ENCODE measurements around the gene CD96. TPM values are rescaled to one million over a fixed set of nuclear protein-coding genes. Genes with fewer than 3 reads are reported as not detected.

Gene CD96
- total and polyA plus RNA-seq, 4 donors: 0.69 to 3.1 (median 2.4) TPM

- H3K4me3 ChIP-seq: no peak overlapping the region
- H3K36me3 ChIP-seq (ENCODE audit: control insufficient read depth in 4 of 4, insufficient read depth in 4 of 4, low read length in 4 of 4): no peaks in the 10 kb centered on the region
- no peaks in the 10 kb centered on the region for H3K27me3 ChIP-seq (ENCODE audit: control insufficient read depth in 3 of 3, insufficient read depth in 3 of 3, low read length in 2 of 3)
- no peak overlapping the region for H3K9ac ChIP-seq (ENCODE audit: insufficient read depth in 1 of 2, low read length in 2 of 2)
- H3K4me1 ChIP-seq (ENCODE audit: control insufficient read depth in 5 of 5, insufficient read depth in 5 of 5, low read length in 5 of 5): no peaks in the 10 kb centered on the region
- 77 to 88% methylated on average over 4 of the region's 4 CpGs for WGBS, 2 donors
- H3K27ac ChIP-seq (ENCODE audit: low read depth in 1 of 2, low read length in 1 of 2): no peak overlapping the region
- DNase-seq (no peak), ATAC-seq (ENCODE audit: insufficient read depth, low FRiP score) (no peak)
- peaks cover 0 to 3% (median 0%) of the 10 kb centered on the region in 4 donors for H3K9me3 ChIP-seq (ENCODE audit: control insufficient read depth in 4 of 4, insufficient read depth in 3 of 4, low read length in 3 of 4)
- no peak for TF ChIP-seq CTCF (IDR thresholded peaks at IDR 0.05; ENCODE audit: control extremely low read depth, extremely low read depth)
These were observed 108.6 kb downstream of the CD96 start for GRCh38 chr3:111650378-111651275.

GRCh38 chr3:111652492-111653180 is 110.6 kb downstream of the CD96 start:
- H3K4me1 ChIP-seq (ENCODE audit: control insufficient read depth in 5 of 5, insufficient read depth in 5 of 5, low read length in 5 of 5): no peaks in the 10 kb centered on the region
- H3K9ac ChIP-seq (ENCODE audit: insufficient read depth in 1 of 2, low read length in 2 of 2): no peak overlapping the region
- no peak for TF ChIP-seq CTCF (IDR thresholded peaks at IDR 0.05; ENCODE audit: control extremely low read depth, extremely low read depth)
- H3K27ac ChIP-seq (ENCODE audit: low read depth in 1 of 2, low read length in 1 of 2): no peak overlapping the region
- no peaks in the 10 kb centered on the region for H3K36me3 ChIP-seq (ENCODE audit: control insufficient read depth in 4 of 4, insufficient read depth in 4 of 4, low read length in 4 of 4)
- no peak for ATAC-seq (ENCODE audit: insufficient read depth, low FRiP score)
- no peak overlapping the region for H3K4me3 ChIP-seq
- H3K27me3 ChIP-seq (ENCODE audit: control insufficient read depth in 3 of 3, insufficient read depth in 3 of 3, low read length in 2 of 3): no peaks in the 10 kb centered on the region
- WGBS, 2 donors: 76 to 85% methylated on average over 6 of the region's 6 CpGs
- DNase-seq: no peak
- H3K9me3 ChIP-seq (ENCODE audit: control insufficient read depth in 4 of 4, insufficient read depth in 3 of 4, low read length in 3 of 4): peaks cover 0 to 3% (median 0%) of the 10 kb centered on the region in 4 donors

GRCh38 chr3:111653766-111654165 is 111.8 kb downstream of the CD96 start:
- ATAC-seq (ENCODE audit: insufficient read depth, low FRiP score): no peak
- no peaks in the 10 kb centered on the region for H3K4me1 ChIP-seq (ENCODE audit: control insufficient read depth in 5 of 5, insufficient read depth in 5 of 5, low read length in 5 of 5)
- H3K9ac ChIP-seq (ENCODE audit: insufficient read depth in 1 of 2, low read length in 2 of 2): no peak overlapping the region
- no peaks in the 10 kb centered on the region for H3K36me3 ChIP-seq (ENCODE audit: control insufficient read depth in 4 of 4, insufficient read depth in 4 of 4, low read length in 4 of 4)
- no peaks in the 10 kb centered on the region for H3K27me3 ChIP-seq (ENCODE audit: control insufficient read depth in 3 of 3, insufficient read depth in 3 of 3, low read length in 2 of 3)
- no peak overlapping the region for H3K4me3 ChIP-seq
- no peak for TF ChIP-seq CTCF (IDR thresholded peaks at IDR 0.05; ENCODE audit: control extremely low read depth, extremely low read depth)
- 92 to 96% methylated on average over 2 of the region's 2 CpGs for WGBS, 2 donors
- no peak overlapping the region for H3K27ac ChIP-seq (ENCODE audit: low read depth in 1 of 2, low read length in 1 of 2)
- H3K9me3 ChIP-seq (ENCODE audit: control insufficient read depth in 4 of 4, insufficient read depth in 3 of 4, low read length in 3 of 4): peaks cover 0 to 3% (median 0%) of the 10 kb centered on the region in 4 donors
- DNase-seq: no peak

All from lung (tissue), 12 donors.